GM18868 (cell line): Measurements from ENCODE around the gene ZNF430.
"Not testable (repeated sequence)": the region's sequence is repeated elsewhere in the genome, so short reads cannot be mapped to it uniquely, and the experiment has no call there.

Experiments
- ATAC-seq: cut with Tn5 transposase; IDR thresholded peaks from one replicate; pipeline ENCODE4 v1.9.1; 2021; ENCODE audit warnings: mild to moderate bottlenecking, moderate library complexity; ENCODE audit not compliant: unreplicated experiment

ZNF430 gene

GRCh38 chr19:21020298-21021227 is at the start of gene ZNF430:
Gene ZNF430 (plus strand): TSS chr19:21020657. CDS start chr19:21020801, 144 bp downstream.
- ATAC-seq: peak; percentile 92

GRCh38 chr19:20992788-20993187 is 27.7 kb upstream of the ZNF430 start:
- ATAC-seq: not testable (repeated sequence)

GRCh38 chr19:20999731-21000352 is 20.6 kb upstream of the ZNF430 start:
- peak; percentile 99 for ATAC-seq

- not testable (repeated sequence) for ATAC-seq
Measured at GRCh38 chr19:21021238-21021637, 781 bp downstream of the ZNF430 start.

- peak; percentile 33 for ATAC-seq
Measured at GRCh38 chr19:21022996-21023395, 2.5 kb downstream of the ZNF430 start.

- ATAC-seq: no peak
Measured at GRCh38 chr19:21023901-21024300, 3.4 kb downstream of the ZNF430 start.

- ATAC-seq: no peak
Measured at GRCh38 chr19:21028969-21029268, 8.5 kb downstream of the ZNF430 start.

- no peak for ATAC-seq
Measured at GRCh38 chr19:21045028-21045427, 24.6 kb downstream of the ZNF430 start.

- ATAC-seq: no peak
Measured at GRCh38 chr19:21046489-21046888, 26.0 kb downstream of the ZNF430 start.

GRCh38 chr19:21047716-21048115 is 27.3 kb downstream of the ZNF430 start:
- no peak for ATAC-seq

GRCh38 chr19:21052902-21053301 is 32.4 kb downstream of the ZNF430 start:
- ATAC-seq: no peak

- ATAC-seq: no peak
Measured at GRCh38 chr19:21065336-21065735, 44.9 kb downstream of the ZNF430 start.

GRCh38 chr19:21082011-21082975 is 61.8 kb downstream of the ZNF430 start, which contains the start of gene ZNF714:
Gene ZNF714 (plus strand): TSS chr19:21082203. CDS start chr19:21098269, 16,066 bp downstream.
- ATAC-seq: peak; percentile 96

- no peak for ATAC-seq
Measured at GRCh38 chr19:21084343-21084742, 63.9 kb downstream of the ZNF430 start.

GRCh38 chr19:21087871-21088270 is 67.4 kb downstream of the ZNF430 start:
- no peak for ATAC-seq

GRCh38 chr19:21092109-21092508 is 71.7 kb downstream of the ZNF430 start:
- ATAC-seq: no peak

GRCh38 chr19:21094347-21095025 is 74.0 kb downstream of the ZNF430 start:
- no peak for ATAC-seq

- no peak for ATAC-seq
Measured at GRCh38 chr19:21098291-21098690, 77.8 kb downstream of the ZNF430 start.

- no peak for ATAC-seq
Measured at GRCh38 chr19:21101521-21102242, 81.2 kb downstream of the ZNF430 start.

- ATAC-seq: no peak
Measured at GRCh38 chr19:21109116-21109515, 88.7 kb downstream of the ZNF430 start.
